GM13977 (cell line): ENCODE measurements around the gene TNFAIP2.

Experiments
- DNase-seq: peaks from one replicate; pipeline ENCODE4 v3.0.0; 2012; ENCODE audit warnings: low spot score
- CTCF ChIP-seq: IDR thresholded peaks from 2 replicates; pipeline ENCODE4 v1.5.1; 2012; ENCODE audit warnings: mild to moderate bottlenecking, control low read depth; ENCODE audit not compliant: insufficient read depth; ENCODE audit errors: extremely low read depth, missing control alignments
- in situ Hi-C: fragments of 300-500 bp; cut with MboI; formaldehyde crosslinking; loops from one replicate; pipeline ENCODE4 v1.12.0; 2022; ENCODE audit warnings: low sequenced_read_pairs, low pct_unique_long_range_greater_than_20kb, mixed read lengths, inconsistent platforms; ENCODE audit not compliant: unreplicated experiment

The TNFAIP2 gene

GRCh38 chr14:103121121-103121845 is 2.0 kb upstream of the TNFAIP2 start:
- in situ Hi-C loops = no loop called here
- TF ChIP-seq CTCF = no peak
- no peak for DNase-seq

GRCh38 chr14:103121846-103122584 is 1.2 kb upstream of the TNFAIP2 start:
- no peak for TF ChIP-seq CTCF
- DNase-seq = no peak
- in situ Hi-C loops = no loop called here

- no peak for TF ChIP-seq CTCF
- no peak for DNase-seq
- in situ Hi-C loops = no loop called here
Measured at GRCh38 chr14:103122585-103122946, 695 bp upstream of the TNFAIP2 start.

- TF ChIP-seq CTCF = peak; percentile 49
- in situ Hi-C loops = no loop called here
- no peak for DNase-seq
Measured at GRCh38 chr14:103123634-103124500, 606 bp downstream of the TNFAIP2 start.

- in situ Hi-C loops = no loop called here
- no peak for TF ChIP-seq CTCF
- no peak for DNase-seq
Measured at GRCh38 chr14:103124501-103125001, 1.3 kb downstream of the TNFAIP2 start.
